OCI-LY3 (cell line): ENCODE results near the gene RFWD3.
A peak's percentile ranks its signal among the peaks of the same experiment; 100 is the strongest.

Experiments used
- H2AFZ ChIP-seq: fragments of 200-600, 300-600 bp; shearing (Covaris generic); 2 replicates; pipeline ENCODE4 v1.6.0; 2014; ENCODE audit warnings: antibody characterized with exemption, low read depth, low read length
- H3K27ac ChIP-seq: fragments of 200-600, 300-600 bp; sonication (generic); 2 replicates; pipeline ENCODE4 v1.5.1; 2014; ENCODE audit warnings: mild to moderate bottlenecking, low read length, moderate library complexity, mixed read lengths
- H3K27me3 ChIP-seq: fragments of 200-600, 300-600 bp; sonication (generic); 2 replicates; pipeline ENCODE4 v1.6.1; 2014; ENCODE audit warnings: low read depth, low read length, mixed read lengths
- H3K36me3 ChIP-seq: fragments of 200-600, 300-600 bp; sonication (generic); replicated peaks from 2 replicates; pipeline ENCODE3; 2014; ENCODE audit warnings: low read depth, low read length, mixed read lengths
- H3K4me1 ChIP-seq: fragments of 300-600, 200-600 bp; sonication (generic); 2 replicates; pipeline ENCODE4 v1.6.1; 2014; ENCODE audit warnings: low read length, mixed read lengths
- H3K4me2 ChIP-seq: fragments of 200-600, 300-600 bp; sonication (generic); 2 replicates; pipeline ENCODE4 v1.6.1; 2014; ENCODE audit warnings: low read length, mixed read lengths
- H3K4me3 ChIP-seq: fragments of 300-600, 200-600 bp; sonication (generic); 2 replicates; pipeline ENCODE4 v1.5.1; 2014; ENCODE audit warnings: antibody characterized with exemption, mild to moderate bottlenecking, low read length, moderate library complexity
- H3K79me2 ChIP-seq: fragments of 300-600, 200-600 bp; shearing (Covaris generic); 2 replicates; pipeline ENCODE4 v1.6.1; 2014; ENCODE audit warnings: mild to moderate bottlenecking, low read length, mixed read lengths
- H3K9ac ChIP-seq: fragments of 300-600, 200-600 bp; shearing (Covaris generic); 2 replicates; pipeline ENCODE4 v1.6.0; 2014; ENCODE audit warnings: mild to moderate bottlenecking, low read length, moderate library complexity
- H3K9me3 ChIP-seq: fragments of 200-600, 300-600 bp; shearing (Covaris generic); 2 replicates; pipeline ENCODE4 v1.6.1; 2014; ENCODE audit warnings: low read length, mixed read lengths; ENCODE audit not compliant: insufficient read depth
- H4K20me1 ChIP-seq: fragments of 200-600, 300-600 bp; sonication (generic); 2 replicates; pipeline ENCODE4 v1.6.1; 2016; ENCODE audit warnings: low read length, mixed read lengths; ENCODE audit not compliant: insufficient read depth
- EZH2phosphoT487 ChIP-seq: fragments of 200-600 bp; shearing (Covaris generic); IDR thresholded peaks from 2 replicates; pipeline ENCODE4 v1.6.1; 2018; ENCODE audit warnings: antibody characterized with exemption, mixed run types, low read depth
- TF ChIP-seq, protein P1 (sequence below): fragments of 200-600, 300-600 bp; sonication (generic); IDR thresholded peaks from 2 replicates; pipeline ENCODE4 v1.5.1; 2014; ENCODE audit warnings: antibody characterized with exemption, low read length, low read depth

RFWD3 gene

GRCh38 chr16:74666010-74666421 lies 661 bp downstream of the RFWD3 start:
- no peaks in the 10 kb centered on the region for H3K9me3 ChIP-seq
- H3K36me3 ChIP-seq, result peaks cover 37% of the 10 kb centered on the region
- peaks cover 12% of the 10 kb centered on the region for H3K4me1 ChIP-seq
- peak overlapping the region; percentile 95 for H3K4me3 ChIP-seq
- H2AFZ ChIP-seq, result no peak overlapping the region
- no peaks in the 10 kb centered on the region for H3K27me3 ChIP-seq
- no peak for TF ChIP-seq EZH2phosphoT487
- TF ChIP-seq, protein P1, sequence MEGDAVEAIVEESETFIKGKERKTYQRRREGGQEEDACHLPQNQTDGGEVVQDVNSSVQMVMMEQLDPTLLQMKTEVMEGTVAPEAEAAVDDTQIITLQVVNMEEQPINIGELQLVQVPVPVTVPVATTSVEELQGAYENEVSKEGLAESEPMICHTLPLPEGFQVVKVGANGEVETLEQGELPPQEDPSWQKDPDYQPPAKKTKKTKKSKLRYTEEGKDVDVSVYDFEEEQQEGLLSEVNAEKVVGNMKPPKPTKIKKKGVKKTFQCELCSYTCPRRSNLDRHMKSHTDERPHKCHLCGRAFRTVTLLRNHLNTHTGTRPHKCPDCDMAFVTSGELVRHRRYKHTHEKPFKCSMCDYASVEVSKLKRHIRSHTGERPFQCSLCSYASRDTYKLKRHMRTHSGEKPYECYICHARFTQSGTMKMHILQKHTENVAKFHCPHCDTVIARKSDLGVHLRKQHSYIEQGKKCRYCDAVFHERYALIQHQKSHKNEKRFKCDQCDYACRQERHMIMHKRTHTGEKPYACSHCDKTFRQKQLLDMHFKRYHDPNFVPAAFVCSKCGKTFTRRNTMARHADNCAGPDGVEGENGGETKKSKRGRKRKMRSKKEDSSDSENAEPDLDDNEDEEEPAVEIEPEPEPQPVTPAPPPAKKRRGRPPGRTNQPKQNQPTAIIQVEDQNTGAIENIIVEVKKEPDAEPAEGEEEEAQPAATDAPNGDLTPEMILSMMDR, result no peak
- H3K27ac ChIP-seq, result peak overlapping the region; percentile 74
- peak overlapping the region; percentile 96 for H3K4me2 ChIP-seq
- H3K79me2 ChIP-seq, result peaks cover 57% of the 10 kb centered on the region
- H3K9ac ChIP-seq, result peak overlapping the region; percentile 98
- peaks cover 18% of the 10 kb centered on the region for H4K20me1 ChIP-seq

DNA sequence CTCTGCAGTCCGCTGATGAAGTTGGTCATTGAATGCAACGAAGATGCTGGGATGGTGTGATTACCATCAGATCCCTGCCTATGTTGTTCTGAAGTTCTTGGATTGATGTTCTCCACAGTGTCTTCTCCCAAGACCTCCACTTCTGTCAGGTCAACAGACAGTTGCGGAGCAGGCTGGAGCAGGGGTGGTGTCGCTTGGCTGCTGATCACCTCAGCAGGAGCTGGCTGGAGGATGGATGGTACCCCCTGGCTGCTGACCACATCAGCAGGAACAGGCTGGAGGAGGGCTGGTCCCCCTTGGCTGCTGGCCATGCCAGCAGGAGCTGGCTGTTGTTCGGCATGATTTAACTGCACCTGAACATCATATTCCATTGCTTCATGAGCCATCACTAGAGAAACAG lies 5.6 kb downstream of the RFWD3 start:
- Histone ChIP-seq H3K4me1 (peaks cover 27% of the 10 kb centered on the region), H2AFZ (no peak overlapping the region), H3K4me3 (no peak overlapping the region), H3K9me3 (no peaks in the 10 kb centered on the region), H3K9ac (no peak overlapping the region), H3K27ac (no peak overlapping the region), H4K20me1 (peaks cover 65% of the 10 kb centered on the region), H3K4me2 (no peak overlapping the region), H3K79me2 (peaks cover 100% of the 10 kb centered on the region), H3K36me3 (peaks cover 79% of the 10 kb centered on the region), H3K27me3 (no peaks in the 10 kb centered on the region)
- no peak for TF ChIP-seq EZH2phosphoT487
- TF ChIP-seq, protein P1, result no peak

GRCh38 chr16:74660383-74660782 lies 6.3 kb downstream of the RFWD3 start:
- TF ChIP-seq, protein P1, result no peak
- no peak for TF ChIP-seq EZH2phosphoT487
- Histone ChIP-seq H3K4me3 (no peak overlapping the region), H3K4me1 (peaks cover 22% of the 10 kb centered on the region), H4K20me1 (peaks cover 70% of the 10 kb centered on the region), H3K4me2 (no peak overlapping the region), H3K79me2 (peaks cover 100% of the 10 kb centered on the region), H2AFZ (no peak overlapping the region), H3K27me3 (no peaks in the 10 kb centered on the region), H3K27ac (no peak overlapping the region), H3K36me3 (peaks cover 85% of the 10 kb centered on the region), H3K9me3 (no peaks in the 10 kb centered on the region), H3K9ac (no peak overlapping the region)

DNA sequence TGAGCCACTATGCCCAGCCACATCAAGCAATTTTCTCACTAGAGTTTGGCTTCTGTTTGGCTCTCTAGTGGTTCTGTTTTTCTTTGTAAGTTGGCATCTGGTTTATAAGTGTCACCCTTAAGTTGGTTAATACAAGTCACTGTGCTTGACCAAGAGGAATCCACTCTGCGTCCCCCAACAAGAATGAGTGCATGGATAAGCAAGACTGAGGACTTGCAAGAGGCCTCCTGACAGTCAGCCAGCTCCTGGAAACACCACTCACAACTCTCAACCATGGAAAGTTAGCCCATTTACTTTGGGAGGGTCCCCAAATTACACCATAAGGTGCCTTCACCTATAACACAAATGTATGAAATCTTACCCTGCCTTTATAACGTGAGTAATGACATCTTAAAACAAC lies 7.6 kb downstream of the RFWD3 start:
- no peak overlapping the region for H3K27ac ChIP-seq
- H3K36me3 ChIP-seq, result peaks cover 83% of the 10 kb centered on the region
- H2AFZ ChIP-seq, result no peak overlapping the region
- TF ChIP-seq, protein P1, result no peak
- no peak overlapping the region for H3K4me3 ChIP-seq
- no peaks in the 10 kb centered on the region for H3K9me3 ChIP-seq
- peaks cover 99% of the 10 kb centered on the region for H3K79me2 ChIP-seq
- H3K9ac ChIP-seq, result no peak overlapping the region
- H4K20me1 ChIP-seq, result peaks cover 81% of the 10 kb centered on the region
- peaks cover 21% of the 10 kb centered on the region for H3K4me1 ChIP-seq
- H3K4me2 ChIP-seq, result no peak overlapping the region
- H3K27me3 ChIP-seq, result no peaks in the 10 kb centered on the region
